ENCODE data around the gene KSR1.

- TF ChIP-seq, protein P1, sequence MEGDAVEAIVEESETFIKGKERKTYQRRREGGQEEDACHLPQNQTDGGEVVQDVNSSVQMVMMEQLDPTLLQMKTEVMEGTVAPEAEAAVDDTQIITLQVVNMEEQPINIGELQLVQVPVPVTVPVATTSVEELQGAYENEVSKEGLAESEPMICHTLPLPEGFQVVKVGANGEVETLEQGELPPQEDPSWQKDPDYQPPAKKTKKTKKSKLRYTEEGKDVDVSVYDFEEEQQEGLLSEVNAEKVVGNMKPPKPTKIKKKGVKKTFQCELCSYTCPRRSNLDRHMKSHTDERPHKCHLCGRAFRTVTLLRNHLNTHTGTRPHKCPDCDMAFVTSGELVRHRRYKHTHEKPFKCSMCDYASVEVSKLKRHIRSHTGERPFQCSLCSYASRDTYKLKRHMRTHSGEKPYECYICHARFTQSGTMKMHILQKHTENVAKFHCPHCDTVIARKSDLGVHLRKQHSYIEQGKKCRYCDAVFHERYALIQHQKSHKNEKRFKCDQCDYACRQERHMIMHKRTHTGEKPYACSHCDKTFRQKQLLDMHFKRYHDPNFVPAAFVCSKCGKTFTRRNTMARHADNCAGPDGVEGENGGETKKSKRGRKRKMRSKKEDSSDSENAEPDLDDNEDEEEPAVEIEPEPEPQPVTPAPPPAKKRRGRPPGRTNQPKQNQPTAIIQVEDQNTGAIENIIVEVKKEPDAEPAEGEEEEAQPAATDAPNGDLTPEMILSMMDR (IDR thresholded peaks at IDR 0.05): no peak
- no peak for TF ChIP-seq POLR2A (IDR thresholded peaks at IDR 0.05)
Measured at GRCh38 chr17:27417596-27418365, 38.5 kb upstream of the KSR1 start.
